GM12878 (cell line): ENCODE results near the gene CCDC47.

ENCODE experiments used
- CTCF ChIP-seq, 3 experiments: IDR thresholded peaks in 2 of 3; conservative IDR thresholded peaks in 1 of 3; 2 replicates each; pipeline ENCODE4 v1.5.1; 2011; ENCODE audit warnings: low read depth in 3 of 3, low read length in 3 of 3, mild to moderate bottlenecking in 3 of 3, control low read depth in 2 of 3, moderate library complexity in 2 of 3, inconsistent platforms in 1 of 3, mixed read lengths in 1 of 3; ENCODE audit not compliant: control insufficient read depth in 2 of 3, insufficient read depth in 1 of 3; ENCODE audit errors: extremely low read depth in 1 of 3
- EZH2 ChIP-seq: IDR thresholded peaks from 2 replicates; pipeline ENCODE4 v1.6.1; 2012; ENCODE audit warnings: low read depth, mild to moderate bottlenecking, control low read depth, inconsistent platforms, low read length, borderline replicate concordance; ENCODE audit not compliant: control insufficient read depth
- FOS ChIP-seq: IDR thresholded peaks from 3 replicates; pipeline ENCODE4 v1.6.1; 2011; ENCODE audit warnings: borderline replicate concordance; ENCODE audit not compliant: insufficient read length; ENCODE audit errors: extremely low read depth
- GABPA ChIP-seq: IDR thresholded peaks from 2 replicates; pipeline ENCODE4 v1.6.1; 2014; ENCODE audit warnings: antibody characterized with exemption, low read depth, mild to moderate bottlenecking, inconsistent platforms
- JUND ChIP-seq: IDR thresholded peaks from 2 replicates; pipeline ENCODE4 v1.6.1; 2012; ENCODE audit warnings: low read depth, mild to moderate bottlenecking, low read length, improper control_type of control experiment, moderate library complexity
- MYC ChIP-seq: IDR thresholded peaks from 2 replicates; pipeline ENCODE4 v1.6.1; 2011; ENCODE audit warnings: mild to moderate bottlenecking, low read length, moderate library complexity, inconsistent platforms; ENCODE audit not compliant: insufficient read depth, insufficient replicate concordance, insufficient read length, severe bottlenecking
- PML ChIP-seq: IDR thresholded peaks from 2 replicates; pipeline ENCODE4 v1.6.1; 2012; ENCODE audit warnings: low read length, inconsistent platforms
- SMC3 ChIP-seq: IDR thresholded peaks from 2 replicates; pipeline ENCODE4 v1.6.1; 2011; ENCODE audit warnings: low read length, improper control_type of control experiment, borderline replicate concordance
- SP1 ChIP-seq: IDR thresholded peaks from one replicate; pipeline ENCODE4 v1.6.1; 2011; ENCODE audit warnings: low read depth, low read length
- TAF1 ChIP-seq: IDR thresholded peaks from 2 replicates; pipeline ENCODE4 v1.6.1; 2011; ENCODE audit warnings: mild to moderate bottlenecking, low read depth, low read length, borderline replicate concordance
- USF2 ChIP-seq: IDR thresholded peaks from 2 replicates; pipeline ENCODE4 v1.6.1; 2011; ENCODE audit warnings: low read depth, low read length, improper control_type of control experiment, borderline replicate concordance

- TF ChIP-seq CTCF (IDR thresholded peaks at IDR 0.05 in 2 of 3, conservative IDR thresholded peaks at IDR 0.05 in 1 of 3; ENCODE audit: control insufficient read depth in 2 of 3, extremely low read depth in 1 of 3, insufficient read depth in 1 of 3, low read depth in 3 of 3, low read length in 3 of 3), result no peak
- TF ChIP-seq SP1, result no peak
- no peak for TF ChIP-seq FOS
- TF ChIP-seq MYC, result no peak
- TF ChIP-seq SMC3, result no peak
- no peak for TF ChIP-seq TAF1
- no peak for TF ChIP-seq PML
- no peak for TF ChIP-seq EZH2
- TF ChIP-seq JUND, result no peak
- no peak for TF ChIP-seq GABPA
- no peak for TF ChIP-seq USF2
Measured at GRCh38 chr17:63753215-63753614, 20.2 kb downstream of the CCDC47 start.
